ENCODE measurements around the gene EREG. TPM values are rescaled to one million over a fixed set of nuclear protein-coding genes. Genes with fewer than 3 reads are reported as not detected.
"Not testable (repeated sequence)": the region's sequence is repeated elsewhere in the genome, so short reads cannot be mapped to it uniquely, and the experiment has no call there.

EREG gene
- total RNA-seq, 1 experiment from 2014 or later: not detected

DNA sequence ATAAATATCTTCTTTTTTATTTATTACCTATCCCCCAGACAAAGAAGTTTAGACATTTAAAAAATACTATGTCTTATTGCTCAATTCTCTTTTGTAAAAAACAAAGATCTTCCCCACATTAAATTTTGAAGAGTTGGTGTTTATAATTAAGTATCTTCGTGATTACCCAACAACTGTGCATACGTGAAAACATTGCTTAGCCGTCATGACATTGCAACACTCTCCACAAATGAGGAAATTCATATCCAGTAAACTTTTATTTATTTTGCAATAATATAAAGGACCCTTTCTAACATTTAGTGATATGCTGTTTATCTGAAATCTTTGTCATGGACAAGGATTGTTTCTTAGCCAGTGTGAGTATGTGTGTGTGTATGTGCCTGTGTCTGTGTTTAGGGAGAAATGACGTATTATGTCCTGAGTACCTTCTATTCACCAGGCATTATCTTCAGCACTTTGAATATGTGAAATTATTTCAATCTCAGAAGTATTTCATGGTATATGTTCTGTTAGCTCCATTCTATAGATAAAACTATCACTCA lies 26.1 kb upstream of the EREG start:
- in situ Hi-C loops (cut with HindIII; ENCODE audit: low sequenced_read_pairs): no loop called here
- DNase-seq (ENCODE audit: low spot score): no peak

DNA sequence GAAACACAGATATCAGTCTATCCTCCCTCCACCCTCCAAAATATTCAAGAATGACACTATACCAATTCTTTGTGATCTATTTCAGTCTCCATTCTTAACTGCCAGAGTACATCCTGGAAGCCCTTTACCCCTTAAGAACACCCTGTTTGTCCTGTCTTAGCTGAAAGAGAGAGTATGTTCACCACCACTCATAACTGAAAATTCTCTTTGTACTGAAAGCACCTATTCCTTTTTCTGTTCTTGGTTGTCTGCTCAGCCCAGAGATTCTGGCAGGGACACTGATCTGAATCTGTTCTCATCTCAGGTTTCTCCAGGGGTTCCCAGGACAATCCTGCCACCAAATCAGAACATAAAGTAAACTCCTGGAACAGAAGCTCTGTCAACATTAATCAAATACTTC lies 25.4 kb upstream of the EREG start:
- DNase-seq (ENCODE audit: low spot score): no peak
- in situ Hi-C loops (cut with HindIII; ENCODE audit: low sequenced_read_pairs): no loop called here

DNA sequence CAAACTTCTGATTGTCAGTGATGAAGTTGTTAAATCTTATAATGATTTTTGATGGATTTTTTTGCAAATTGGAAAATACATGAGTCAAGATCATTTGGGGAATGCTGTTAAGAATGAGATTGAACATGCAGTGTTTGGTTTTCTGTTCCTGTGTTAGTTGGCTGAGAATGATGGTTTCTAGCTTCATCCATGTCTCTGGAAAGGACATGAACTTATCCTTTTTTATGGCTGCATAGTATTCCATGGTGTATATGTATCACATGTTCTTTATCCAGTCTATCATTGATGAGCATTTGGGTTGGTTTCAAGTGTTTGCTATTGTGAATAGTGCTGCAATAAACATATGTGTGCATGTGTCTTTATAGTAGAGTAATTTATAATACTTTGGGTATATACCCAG lies 24.5 kb upstream of the EREG start:
- DNase-seq (ENCODE audit: low spot score); in situ Hi-C loops (cut with HindIII; ENCODE audit: low sequenced_read_pairs): not testable (repeated sequence)

DNA sequence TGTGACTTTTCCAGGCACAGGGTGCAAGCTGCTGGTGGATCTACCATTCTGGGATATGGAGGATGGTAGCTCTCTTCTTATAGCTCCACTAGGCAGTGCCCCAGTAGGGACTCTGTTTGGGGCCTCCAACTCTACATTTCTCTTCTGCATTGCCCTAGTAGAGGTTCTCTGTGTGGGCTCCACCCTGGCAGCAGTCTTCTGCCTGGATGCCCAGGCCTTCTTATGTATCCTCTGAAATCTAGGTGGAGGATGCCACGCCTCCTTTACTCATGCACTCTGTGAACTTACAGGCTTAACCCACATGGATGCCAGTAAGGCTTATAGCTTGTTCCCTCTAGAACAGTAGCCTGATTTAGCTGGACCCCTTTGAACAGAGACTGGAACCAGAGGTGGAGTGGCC lies 20.9 kb upstream of the EREG start:
- in situ Hi-C loops (cut with HindIII; ENCODE audit: low sequenced_read_pairs): no loop called here
- no peak for DNase-seq (ENCODE audit: low spot score)

DNA sequence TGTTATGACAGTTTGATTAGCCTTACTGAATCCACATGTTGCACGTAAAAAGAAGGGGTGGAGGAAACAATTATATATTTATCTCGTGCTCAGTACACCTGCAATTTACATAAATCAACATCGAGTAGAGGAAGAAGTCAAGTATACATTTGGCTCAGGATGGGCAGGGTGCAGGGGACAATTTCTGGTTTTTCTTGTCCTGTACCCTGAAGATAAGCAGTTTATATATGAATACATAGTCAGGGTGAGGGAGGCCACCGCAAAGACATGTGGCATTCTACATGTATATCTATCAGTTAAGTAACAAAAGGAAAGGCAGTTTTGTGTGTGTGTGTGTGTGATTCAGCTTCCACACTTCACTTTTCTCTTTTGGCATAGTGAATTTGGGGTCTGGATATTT lies 11.1 kb upstream of the EREG start:
- in situ Hi-C loops (cut with HindIII; ENCODE audit: low sequenced_read_pairs): no loop called here
- no peak for DNase-seq (ENCODE audit: low spot score)

DNA sequence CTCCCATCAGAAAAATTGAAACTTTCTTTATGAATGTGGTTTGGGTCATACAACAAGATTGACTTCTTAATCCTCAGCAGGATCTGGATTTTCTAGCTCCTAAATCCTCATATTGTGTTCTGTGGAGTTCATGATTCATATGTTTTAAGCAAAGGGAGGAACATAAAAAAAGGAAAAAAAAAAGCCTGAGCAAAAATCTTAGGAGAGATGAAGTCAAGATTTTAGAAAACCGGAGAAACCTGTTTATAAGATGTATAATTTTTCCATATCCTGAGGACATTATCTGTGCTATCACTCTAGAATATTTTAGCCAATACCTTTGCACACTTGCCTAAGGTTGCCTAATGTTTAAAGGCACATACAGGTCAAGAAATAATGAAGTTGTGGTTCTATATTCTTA lies 7.0 kb upstream of the EREG start:
- in situ Hi-C loops (cut with HindIII; ENCODE audit: low sequenced_read_pairs): no loop called here
- DNase-seq (ENCODE audit: low spot score): no peak

DNA sequence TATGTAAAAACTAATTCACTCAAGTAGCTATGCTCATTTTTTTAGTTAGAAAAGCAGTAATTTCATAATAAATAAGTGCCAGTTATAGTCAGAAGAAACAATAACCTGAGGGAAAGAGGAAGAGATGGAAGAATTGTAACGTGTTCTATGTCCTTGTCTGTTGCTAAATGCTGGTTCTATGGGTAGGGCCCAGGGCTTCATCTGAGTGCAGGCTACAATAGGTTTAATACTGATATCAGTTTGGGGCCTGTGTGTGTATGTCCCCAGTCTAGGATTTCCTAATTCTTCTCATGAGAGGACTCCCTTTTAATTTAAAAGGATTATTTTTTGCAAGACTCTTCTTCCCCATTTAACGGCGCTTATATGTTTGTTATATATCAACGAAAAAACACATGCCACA lies 3.3 kb upstream of the EREG start:
- in situ Hi-C loops (cut with HindIII; ENCODE audit: low sequenced_read_pairs): no loop called here
- DNase-seq (ENCODE audit: low spot score): no peak

DNA sequence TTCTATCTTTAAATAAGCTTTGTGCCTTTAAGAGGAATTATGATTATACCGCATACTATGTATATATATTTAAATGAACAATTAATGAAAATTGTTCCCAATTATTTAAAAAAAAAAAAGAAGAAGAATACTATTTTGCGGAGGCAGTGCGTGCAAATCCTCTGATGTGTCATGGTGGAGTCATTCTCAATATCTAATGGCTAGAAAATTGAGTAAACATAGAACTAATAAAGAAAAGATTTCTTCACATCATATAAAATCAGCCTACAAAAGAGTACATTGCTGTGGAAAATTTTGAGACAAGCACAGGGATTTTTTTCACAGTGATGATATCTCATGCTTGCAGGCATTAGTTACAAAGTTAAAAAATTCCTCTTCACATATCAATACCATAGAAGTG lies 2.6 kb upstream of the EREG start:
- in situ Hi-C loops (cut with HindIII; ENCODE audit: low sequenced_read_pairs): no loop called here

DNA sequence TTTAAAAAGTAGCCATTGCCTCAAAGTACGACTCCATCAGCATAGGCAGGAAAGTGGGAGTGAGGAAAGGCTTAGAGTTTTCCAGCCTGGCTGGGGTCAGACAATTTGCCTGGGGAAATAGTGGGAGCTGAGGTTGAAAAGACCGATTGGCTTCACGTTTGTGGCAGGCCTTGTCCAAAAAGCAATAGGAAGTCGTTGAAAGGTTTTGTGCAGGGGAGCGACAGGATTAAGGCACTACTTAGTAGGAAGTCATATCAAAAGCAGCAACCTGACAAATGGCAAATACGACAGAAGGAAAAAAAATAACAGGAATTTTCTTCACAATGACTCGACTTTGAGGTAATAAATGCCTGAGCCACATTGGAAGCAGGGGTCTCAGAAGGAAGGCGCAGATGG lies 691 bp upstream of the EREG start:
- no peak for DNase-seq (ENCODE audit: low spot score)
- in situ Hi-C loops (cut with HindIII; ENCODE audit: low sequenced_read_pairs): no loop called here

More for the DNA sequence above, 2.6 kb upstream of the EREG start:
- no peak for DNase-seq (ENCODE audit: low spot score)

DNA sequence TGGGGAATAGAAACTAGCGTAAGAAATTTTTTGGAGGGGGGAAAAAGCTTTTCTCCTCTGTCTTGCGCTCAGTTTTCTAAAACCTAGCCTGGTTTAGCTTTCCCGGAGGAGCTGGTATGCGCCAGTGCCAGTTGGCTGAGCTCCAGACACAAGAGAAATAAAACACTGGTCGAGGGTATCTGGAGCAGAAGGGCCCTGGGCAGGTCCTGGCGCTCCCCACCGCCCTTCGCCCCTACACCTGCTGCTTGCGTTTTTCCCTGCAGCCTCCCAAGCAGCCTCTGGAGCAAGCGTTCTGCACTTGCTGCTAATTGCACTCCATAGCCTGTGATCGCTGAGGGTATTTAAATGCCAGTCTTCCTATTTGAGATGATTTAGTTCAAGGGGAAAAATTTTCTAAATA lies 816 bp downstream of the EREG start:
- in situ Hi-C loops (cut with HindIII; ENCODE audit: low sequenced_read_pairs): no loop called here
- DNase-seq (ENCODE audit: low spot score): no peak

DNA sequence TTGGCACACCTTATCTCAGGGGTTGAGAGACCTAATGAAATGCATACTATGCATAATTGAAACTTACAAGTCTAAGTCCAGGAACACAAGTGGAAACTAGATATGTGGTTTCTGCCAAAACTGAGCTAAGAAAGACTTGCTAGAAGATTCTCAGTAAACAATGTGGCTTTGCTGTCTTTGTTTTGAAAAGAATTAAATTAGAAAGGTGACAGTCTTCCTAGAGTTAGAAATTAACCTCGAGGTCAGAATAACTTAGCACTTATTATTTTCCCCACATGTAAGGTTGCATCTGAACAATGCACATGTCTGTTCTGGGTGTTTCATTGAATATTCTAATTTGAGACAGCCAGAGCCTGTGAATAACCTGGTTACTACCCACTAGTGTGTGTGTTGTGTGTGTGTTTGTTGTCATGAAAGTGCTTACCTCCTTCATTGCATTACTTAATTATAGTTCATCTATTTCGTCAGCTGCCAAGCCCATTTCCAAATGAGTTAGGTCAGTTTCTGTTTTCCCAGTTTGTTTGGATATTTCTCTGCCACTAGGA lies 1.5 kb downstream of the EREG start:
- DNase-seq (ENCODE audit: low spot score): no peak
- in situ Hi-C loops (cut with HindIII; ENCODE audit: low sequenced_read_pairs): no loop called here

DNA sequence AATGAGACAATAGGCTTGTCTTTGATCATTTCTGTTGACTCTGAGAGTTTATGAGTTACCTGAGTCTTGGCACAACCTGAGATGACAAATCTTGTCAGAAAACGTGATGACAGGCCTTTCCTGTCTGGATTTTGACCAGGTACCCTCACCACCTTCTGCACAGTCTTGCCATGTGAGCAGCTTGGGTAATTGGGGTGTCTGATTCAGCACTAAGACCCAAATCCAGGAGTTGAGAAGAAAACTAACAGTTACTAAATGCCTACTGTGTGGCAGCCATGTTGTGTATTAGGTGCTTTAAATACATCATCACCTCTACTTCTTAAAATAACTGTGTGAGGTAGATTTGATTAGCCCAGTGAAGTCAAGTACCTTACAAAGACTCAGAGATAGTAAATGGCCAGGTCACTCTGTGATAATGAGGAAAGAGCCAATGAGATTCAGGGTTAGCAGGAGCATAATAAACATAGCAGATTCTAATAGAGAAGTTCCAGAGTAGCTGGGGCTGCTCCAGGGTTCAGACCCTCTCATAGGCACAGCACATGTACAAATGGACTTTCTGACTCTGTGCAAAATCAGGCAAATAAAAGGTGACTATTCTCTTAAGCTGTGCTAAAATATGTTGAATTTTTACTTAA lies 2.8 kb downstream of the EREG start:
- no peak for DNase-seq (ENCODE audit: low spot score)
- in situ Hi-C loops (cut with HindIII; ENCODE audit: low sequenced_read_pairs): no loop called here

DNA sequence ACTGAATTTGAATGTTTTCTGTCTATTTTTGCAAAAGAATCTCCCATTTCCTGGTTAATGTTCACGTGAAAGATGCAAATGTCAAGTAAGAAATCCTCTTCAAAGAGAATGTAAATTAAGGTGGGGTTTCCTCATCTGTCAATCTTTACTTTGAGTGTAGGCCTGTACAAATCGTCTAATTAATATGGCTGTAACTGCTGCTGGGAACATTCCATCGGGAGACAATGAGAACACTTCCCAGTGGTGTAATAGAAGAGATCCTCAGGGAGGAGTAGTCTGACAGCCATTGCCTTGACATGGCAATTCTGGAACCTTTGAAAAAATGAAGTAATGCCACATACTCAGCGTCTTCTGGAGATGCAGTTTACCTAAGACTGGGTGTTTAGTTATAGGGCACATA lies 3.7 kb downstream of the EREG start:
- no peak for DNase-seq (ENCODE audit: low spot score)
- in situ Hi-C loops (cut with HindIII; ENCODE audit: low sequenced_read_pairs): no loop called here

DNA sequence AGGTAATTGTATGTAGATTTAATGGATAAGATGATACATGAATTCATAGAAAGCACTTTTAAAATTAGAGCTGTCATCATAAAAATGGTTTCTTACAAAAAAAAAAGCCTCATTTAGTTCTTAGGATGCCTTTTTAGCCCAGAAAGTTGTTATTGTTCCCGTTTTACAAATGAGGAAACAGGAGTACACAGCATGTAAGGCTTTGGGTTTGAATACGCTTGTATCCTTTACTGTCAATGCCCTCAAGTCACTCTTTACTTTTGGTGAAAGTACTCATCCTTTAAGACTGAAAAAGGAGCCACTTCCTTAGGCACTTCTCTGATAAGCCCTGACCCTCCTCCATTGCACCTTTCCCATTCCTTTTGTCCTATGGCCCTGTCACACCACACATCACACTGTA lies 4.9 kb downstream of the EREG start:
- no peak for DNase-seq (ENCODE audit: low spot score)
- in situ Hi-C loops (cut with HindIII; ENCODE audit: low sequenced_read_pairs): no loop called here

DNA sequence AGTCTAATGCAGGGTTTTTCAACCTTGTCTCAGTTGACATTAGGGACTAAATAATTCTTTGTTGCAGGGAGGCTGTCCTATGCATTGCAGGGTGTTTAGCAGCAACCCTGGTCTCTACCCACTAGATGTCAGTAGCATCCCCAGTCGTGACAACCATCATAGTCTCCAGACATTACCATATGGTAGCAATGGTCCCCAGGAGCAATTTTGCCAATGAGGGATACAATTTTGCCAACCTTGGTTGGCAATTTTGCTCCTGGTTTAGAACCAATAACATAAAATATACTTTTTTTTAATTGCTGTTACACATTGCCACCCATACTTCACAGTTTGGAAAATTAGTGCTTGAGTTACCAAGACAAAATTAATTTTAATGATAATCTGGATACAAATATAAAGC lies 6.0 kb downstream of the EREG start:
- peak; percentile 3 for DNase-seq (ENCODE audit: low spot score)
- in situ Hi-C loops (cut with HindIII; ENCODE audit: low sequenced_read_pairs): no loop called here

DNA sequence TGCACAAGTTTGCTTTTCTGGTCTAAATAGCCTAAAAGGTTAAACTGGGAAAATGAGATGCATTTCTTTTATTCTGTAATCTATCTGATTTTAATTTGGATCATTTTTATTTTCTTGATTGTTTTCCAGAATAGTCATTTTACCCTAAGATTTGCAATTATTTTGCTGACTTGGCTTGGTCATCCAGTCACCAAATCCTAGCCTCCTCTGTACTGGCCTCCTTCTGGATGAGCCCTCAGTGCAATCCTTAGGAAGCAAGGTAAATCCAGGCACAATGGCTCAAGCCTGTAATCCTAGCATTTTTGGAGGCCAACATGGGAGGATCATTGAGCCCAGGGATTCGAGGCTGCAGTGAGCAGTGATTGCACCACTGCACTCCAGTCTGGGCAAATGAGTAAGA lies 9.2 kb downstream of the EREG start:
- in situ Hi-C loops (cut with HindIII; ENCODE audit: low sequenced_read_pairs): no loop called here
- DNase-seq (ENCODE audit: low spot score): no peak

DNA sequence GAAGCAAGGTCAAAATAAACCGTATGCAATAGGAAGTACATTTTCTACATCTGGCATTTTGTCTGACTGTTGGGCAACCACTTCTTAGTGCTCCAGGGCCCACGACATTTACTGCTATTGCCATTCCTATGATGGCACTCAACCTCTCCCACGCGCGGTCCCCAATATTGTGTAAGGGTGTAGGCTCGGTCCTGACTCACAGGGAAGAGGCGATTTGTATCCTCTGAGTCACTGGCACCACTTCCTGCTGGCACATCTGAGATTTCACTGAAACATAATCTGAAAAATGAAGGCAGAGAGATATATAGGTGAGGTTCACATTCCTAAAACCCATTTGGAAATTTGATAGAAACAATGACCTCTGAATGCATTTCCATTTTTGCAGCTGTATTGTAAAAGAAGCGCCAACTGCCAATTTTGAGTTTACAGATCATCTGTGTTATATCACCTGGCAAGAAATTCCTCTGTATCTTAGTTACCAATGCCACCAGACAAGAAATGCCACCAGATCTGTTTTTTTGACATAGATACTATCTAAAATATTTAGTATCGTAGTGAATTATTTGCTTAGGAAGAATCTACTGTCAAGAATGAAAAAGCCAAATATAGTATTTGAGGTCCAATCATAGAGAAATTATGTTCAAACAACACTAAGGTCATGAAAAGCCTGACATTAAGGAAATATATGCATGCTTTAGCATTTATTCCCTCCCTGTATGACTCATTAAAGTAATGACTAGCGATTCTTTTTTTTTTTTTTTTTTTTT lies 9.8 kb downstream of the EREG start:
- no peak for DNase-seq (ENCODE audit: low spot score)
- in situ Hi-C loops (cut with HindIII; ENCODE audit: low sequenced_read_pairs): no loop called here

DNA sequence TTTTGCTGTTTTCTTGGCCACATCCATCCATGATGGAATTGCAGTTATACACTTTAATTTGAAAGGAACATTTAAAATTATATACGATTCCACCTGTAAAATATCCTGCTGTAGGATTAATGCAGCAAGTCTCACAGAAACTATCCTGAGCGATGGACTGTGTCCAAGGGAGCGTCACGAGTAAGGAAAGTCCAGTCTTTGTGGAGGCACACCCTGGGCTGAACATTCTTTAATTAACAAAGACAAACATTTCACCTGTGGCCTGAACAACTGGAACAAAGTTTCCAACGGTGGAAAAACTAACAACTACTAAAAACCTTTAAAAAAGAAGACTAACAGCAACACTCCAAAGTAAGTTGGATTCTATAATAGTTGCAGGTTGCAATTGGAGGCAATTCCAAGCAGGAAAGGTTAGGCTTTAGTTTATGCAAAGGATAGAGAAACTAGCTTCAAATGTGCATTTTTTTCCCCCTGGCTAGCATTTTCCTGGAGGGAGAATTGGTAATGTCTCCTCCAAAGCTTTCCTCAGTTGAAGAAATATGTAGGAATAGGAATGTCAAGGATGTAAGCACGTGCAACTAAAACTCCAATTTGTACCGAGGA lies 11.0 kb downstream of the EREG start:
- in situ Hi-C loops (cut with HindIII; ENCODE audit: low sequenced_read_pairs): no loop called here
- no peak for DNase-seq (ENCODE audit: low spot score)

DNA sequence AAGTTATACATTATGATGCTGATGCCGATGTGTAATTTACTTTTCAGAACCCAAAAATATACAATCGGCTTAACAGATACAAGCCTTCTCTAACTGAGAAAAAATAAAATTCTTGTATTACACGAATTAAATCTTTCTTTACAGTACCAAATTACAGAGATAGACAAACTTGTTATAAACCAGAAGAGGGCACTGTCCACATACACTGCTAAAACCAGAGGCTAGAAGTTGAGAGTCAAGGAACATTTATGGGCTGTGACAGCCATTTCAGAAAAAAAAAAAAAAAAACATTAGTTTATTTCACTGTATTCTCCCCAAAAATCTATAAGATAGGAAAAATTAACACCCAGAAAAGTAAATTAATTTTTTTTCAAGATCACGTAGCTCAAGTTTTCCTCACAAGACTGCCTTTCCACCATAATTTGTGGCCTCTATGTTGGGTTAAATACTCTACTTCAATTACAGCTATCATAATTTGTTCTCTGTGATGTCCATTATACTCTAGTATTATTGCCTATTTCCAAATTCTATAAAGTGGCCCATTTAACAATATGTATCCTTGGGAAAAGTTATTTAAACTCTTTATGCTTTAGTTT lies 12.0 kb downstream of the EREG start:
- peak; percentile 4 for DNase-seq (ENCODE audit: low spot score)
- in situ Hi-C loops (cut with HindIII; ENCODE audit: low sequenced_read_pairs): no loop called here

DNA sequence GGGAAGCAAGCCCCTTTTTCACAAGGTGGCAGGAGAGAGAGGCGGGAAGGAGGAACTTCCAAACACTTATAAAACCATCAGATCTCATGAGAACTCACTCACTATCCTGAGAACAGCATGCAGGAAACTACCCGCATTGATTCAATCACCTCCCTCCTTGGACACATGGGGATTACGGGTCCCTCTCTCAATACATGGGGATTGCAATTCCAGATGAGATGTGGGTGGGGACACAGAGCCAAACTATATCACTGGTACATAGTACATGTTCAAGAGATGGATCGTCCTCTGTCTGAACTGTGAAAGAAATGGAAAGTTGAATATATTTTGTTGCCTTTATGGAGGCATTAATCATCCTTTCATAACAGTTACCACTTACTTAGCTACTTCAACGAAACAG lies 12.8 kb downstream of the EREG start:
- in situ Hi-C loops (cut with HindIII; ENCODE audit: low sequenced_read_pairs): no loop called here
- no peak for DNase-seq (ENCODE audit: low spot score)

All from G401 (cell line).